GM21529 (cell line): ENCODE results near the gene GPR142.

Experiments used
- ATAC-seq: cut with Tn5 transposase; IDR thresholded peaks from one replicate; pipeline ENCODE4 v1.9.1; 2021; ENCODE audit not compliant: unreplicated experiment

The GPR142 gene

GRCh38 chr17:74369221-74369620 lies 1.9 kb downstream of the GPR142 start:
- ATAC-seq: no peak

GRCh38 chr17:74369665-74370490 lies 2.6 kb downstream of the GPR142 start:
- ATAC-seq: no peak

GRCh38 chr17:74371653-74372147 lies 4.4 kb downstream of the GPR142 start:
- ATAC-seq: no peak

GRCh38 chr17:74372426-74372825 lies 5.1 kb downstream of the GPR142 start:
- ATAC-seq: no peak

GRCh38 chr17:74373838-74374606 lies 6.7 kb downstream of the GPR142 start:
- no peak for ATAC-seq

GRCh38 chr17:74374858-74375257 lies 7.6 kb downstream of the GPR142 start:
- ATAC-seq: no peak

GRCh38 chr17:74379495-74380085 lies 12.3 kb downstream of the GPR142 start:
- ATAC-seq: no peak

GRCh38 chr17:74380086-74380958 lies 13.0 kb downstream of the GPR142 start:
- ATAC-seq: no peak

- ATAC-seq: no peak
Measured at GRCh38 chr17:74380959-74381808, 13.9 kb downstream of the GPR142 start.

GRCh38 chr17:74383141-74383540 lies 15.8 kb downstream of the GPR142 start:
- no peak for ATAC-seq

GRCh38 chr17:74385201-74385600 lies 17.9 kb downstream of the GPR142 start:
- no peak for ATAC-seq

GRCh38 chr17:74386386-74386785 lies 19.1 kb downstream of the GPR142 start:
- no peak for ATAC-seq

- ATAC-seq: no peak
Measured at GRCh38 chr17:74387365-74388218, 20.3 kb downstream of the GPR142 start.

GRCh38 chr17:74389084-74389753 lies 21.9 kb downstream of the GPR142 start:
- no peak for ATAC-seq

GRCh38 chr17:74389937-74390679 lies 22.8 kb downstream of the GPR142 start:
- ATAC-seq: no peak

GRCh38 chr17:74390680-74391653 lies 23.7 kb downstream of the GPR142 start:
- ATAC-seq: no peak
